GM18498 (cell line): ENCODE measurements around the gene H2AZ1.

Source experiments
- ATAC-seq: cut with Tn5 transposase; IDR thresholded peaks from one replicate; pipeline ENCODE4 v1.9.1; 2021; ENCODE audit warnings: mild to moderate bottlenecking, moderate library complexity; ENCODE audit not compliant: unreplicated experiment

Gene H2AZ1

DNA sequence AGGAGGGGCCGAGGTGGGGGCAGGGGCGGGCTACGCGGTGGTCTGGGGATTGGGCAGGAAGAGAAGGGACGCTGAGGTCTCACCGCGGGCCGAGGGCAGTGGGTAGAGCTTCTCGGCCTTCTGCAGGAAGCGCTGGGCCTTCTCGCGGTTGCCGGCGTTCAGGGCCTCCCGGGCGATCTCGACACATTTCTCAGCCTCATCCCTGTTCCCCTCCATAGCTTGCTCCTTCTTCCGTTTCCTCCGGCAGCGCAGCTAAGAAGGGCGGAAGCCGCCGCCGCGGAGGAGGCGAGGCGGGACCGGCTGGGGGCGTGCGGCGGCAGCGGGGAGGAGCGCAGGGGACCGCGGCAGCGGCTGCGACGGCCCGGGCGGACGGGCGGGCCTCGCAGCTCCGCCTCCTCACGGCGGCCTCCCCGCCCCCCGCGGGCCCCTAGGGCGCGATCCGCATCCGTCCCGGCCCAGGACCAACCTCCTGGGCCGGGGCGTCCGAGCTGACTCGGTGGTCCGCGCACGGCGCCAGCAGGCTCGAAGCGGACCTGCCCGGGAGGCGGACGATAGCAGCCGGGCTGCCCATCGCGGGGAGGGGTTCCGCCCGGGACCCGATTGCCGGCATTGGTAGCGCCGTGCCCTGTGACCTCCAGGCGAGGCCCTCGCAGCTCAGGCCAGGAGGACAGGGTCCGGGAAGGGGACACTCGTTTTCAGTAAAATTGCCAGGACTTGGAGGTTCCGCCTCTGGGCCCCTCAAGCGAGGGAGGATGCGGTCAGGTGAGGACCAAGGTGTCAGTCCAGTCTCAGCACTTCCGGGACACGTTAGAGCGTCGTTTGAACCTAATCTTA is 3.5 kb downstream of the H2AZ1 start, which contains the start of gene DNAJB14:
Gene DNAJB14, minus strand, starts transcription at position 263 of the 834 bp plus-strand sequence. Its CDS starts 47 bp downstream, at position 216.
- peak; percentile 48 for ATAC-seq

GRCh38 chr4:99945718-99946355 is 4.2 kb downstream of the H2AZ1 start:
- peak; percentile 3 for ATAC-seq

- peak; percentile 23 for ATAC-seq
These were observed 6.1 kb downstream of the H2AZ1 start for GRCh38 chr4:99943904-99944437.

DNA sequence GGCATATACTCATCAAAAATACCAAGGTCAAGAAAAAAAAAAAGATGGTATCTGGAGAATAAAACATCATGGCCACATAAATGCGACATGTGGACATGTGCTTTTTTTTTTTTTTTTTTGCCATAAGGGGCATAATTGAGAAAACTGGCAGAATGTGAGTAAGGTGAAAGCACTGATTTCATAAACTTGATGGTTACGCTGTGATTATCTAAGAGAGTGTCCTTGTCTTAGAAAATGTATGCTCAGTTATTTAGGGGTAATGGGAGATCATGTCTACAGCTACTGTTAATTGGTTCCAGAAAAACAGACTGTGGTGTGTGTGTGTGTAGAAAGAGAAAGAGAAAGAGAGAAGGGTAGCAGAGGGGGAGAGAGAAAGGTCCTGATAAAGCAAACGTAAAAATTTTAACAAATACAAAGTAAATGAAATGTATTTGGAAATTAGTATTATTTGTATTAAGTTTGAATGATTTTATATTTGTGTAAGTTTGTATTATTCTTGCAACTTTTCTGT is 11.8 kb downstream of the H2AZ1 start:
- ATAC-seq: no peak

DNA sequence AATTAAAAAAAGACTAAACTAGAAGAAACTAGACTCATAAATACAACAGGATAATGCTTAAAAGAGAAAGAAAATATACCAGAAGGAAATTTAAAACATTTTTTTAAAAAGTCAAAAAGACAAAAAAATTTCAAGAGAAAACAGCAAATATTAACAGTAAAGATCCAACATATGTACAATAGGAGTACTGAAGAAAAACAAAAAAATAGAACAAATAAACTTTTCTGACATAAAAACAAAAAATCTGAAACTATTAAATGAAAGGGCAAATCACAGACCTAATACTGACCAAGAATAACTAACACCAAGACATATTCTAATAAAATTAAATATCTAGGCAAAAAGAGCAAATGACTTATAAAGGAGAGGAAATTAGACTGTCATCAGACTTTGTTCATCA is 15.2 kb downstream of the H2AZ1 start:
- ATAC-seq: no peak

DNA sequence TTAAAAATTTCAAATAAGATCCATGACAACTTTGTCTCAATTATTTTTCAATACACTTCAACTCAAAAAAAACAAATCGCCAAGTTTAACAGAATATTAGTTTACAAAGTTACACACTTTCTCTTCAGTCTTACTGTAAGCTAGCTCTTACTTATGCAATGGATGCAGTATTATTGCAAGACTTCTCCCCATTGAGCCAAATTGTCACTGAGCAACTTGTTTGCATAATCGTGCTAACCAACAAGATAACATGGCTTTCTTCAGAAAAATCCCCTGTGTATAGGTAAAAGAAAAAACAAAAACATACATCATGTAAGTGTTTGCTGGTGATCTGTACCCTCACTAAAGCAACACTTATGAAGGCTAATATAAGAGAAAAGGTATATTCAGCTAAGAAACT is 22.5 kb downstream of the H2AZ1 start:
- ATAC-seq: no peak

DNA sequence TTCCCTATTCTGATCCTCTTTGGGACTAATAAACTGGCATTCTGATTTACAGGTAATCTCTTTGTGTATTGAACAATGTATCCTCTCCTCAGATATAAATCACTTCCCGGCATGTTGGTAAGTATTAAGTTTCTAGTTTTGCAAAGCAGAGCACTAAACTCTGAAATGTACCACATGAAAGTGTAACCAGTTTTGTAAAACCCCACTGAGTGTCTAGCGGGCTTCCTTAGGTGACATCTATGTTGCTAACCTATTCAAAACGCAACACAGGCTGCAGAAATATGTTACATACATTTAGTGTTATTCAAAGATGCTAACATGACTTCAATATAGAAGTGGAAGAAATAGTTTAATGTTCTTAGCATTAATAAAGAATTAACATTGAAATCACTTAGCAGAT is 28.9 kb downstream of the H2AZ1 start:
- no peak for ATAC-seq

DNA sequence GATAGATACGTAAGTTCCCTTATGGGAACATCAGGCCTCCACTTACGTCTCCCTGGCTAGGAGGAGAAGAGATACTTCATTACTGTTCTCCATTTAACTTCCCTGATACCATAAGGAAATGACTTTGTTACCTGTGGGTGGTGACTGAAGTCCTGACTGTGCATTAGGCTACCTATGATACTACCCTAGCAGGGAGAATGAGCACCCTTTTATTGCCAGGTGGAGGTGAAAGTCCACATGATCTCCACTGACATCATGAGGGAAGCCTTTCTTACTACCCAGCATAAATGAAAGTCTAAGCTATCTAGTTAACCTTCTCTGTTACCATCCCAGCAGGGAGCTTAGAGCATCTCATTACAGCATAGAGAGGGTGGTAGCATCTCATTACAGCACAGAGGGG is 31.4 kb downstream of the H2AZ1 start:
- no peak for ATAC-seq

GRCh38 chr4:99917575-99917974 is 32.5 kb downstream of the H2AZ1 start:
- ATAC-seq: no peak

- ATAC-seq: no peak
These were observed 34.6 kb downstream of the H2AZ1 start for GRCh38 chr4:99915449-99915848.
